Measurements from ENCODE around the gene PAK2. TPM values are rescaled to one million over a fixed set of nuclear protein-coding genes. Genes with fewer than 3 reads are reported as not detected.
A peak's percentile ranks its signal among the peaks of the same experiment; 100 is the strongest.

Gene PAK2
- total and polyA plus RNA-seq, 9 of the 15 experiments (the other 6 are each of a cell fraction or from before 2014, with no cell fraction given): 13.2 to 72.4 (median 35.7) TPM

DNA sequence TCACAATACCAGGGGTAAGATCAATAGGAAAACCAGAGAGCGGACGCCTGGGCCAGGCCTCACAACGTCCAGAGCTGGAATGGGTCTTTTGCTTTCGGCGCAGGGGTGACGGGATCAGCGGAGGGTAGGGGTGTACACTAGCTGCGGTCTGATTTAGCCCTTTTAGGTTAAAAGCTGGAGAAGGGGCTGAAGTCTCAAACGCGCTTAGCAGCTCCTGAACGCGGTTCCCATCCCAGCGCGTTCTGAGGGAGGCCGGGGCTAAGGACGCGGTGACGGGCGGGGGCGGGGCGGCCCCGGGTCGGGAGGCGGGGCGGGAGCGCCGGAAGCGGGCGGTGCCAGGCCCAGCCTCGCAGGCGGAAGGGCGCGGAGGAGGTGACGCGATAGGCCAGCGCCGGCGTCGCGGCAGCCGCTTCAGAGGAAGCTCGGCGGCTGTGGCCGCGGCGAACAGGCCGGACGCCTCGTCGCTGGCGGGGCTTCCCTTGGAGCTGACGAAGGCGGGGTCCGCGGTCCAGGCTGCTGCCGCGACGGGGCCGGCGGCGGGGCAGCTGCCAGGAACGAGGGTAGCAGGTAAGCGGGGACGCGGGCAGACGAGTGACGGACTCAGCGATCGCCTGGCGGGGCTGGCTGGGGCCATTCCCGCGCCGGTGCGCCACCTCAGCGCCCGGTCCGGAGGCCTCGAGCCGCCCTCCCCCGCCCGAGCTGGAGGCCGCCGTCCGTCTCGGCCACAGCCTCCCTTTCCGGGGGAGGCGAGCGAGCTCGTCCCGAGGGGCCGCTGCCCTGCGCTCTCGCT lies 128.0 kb downstream of the PAK2 start, which contains the start of gene SENP5 (continued):
- TF ChIP-seq, protein P1, sequence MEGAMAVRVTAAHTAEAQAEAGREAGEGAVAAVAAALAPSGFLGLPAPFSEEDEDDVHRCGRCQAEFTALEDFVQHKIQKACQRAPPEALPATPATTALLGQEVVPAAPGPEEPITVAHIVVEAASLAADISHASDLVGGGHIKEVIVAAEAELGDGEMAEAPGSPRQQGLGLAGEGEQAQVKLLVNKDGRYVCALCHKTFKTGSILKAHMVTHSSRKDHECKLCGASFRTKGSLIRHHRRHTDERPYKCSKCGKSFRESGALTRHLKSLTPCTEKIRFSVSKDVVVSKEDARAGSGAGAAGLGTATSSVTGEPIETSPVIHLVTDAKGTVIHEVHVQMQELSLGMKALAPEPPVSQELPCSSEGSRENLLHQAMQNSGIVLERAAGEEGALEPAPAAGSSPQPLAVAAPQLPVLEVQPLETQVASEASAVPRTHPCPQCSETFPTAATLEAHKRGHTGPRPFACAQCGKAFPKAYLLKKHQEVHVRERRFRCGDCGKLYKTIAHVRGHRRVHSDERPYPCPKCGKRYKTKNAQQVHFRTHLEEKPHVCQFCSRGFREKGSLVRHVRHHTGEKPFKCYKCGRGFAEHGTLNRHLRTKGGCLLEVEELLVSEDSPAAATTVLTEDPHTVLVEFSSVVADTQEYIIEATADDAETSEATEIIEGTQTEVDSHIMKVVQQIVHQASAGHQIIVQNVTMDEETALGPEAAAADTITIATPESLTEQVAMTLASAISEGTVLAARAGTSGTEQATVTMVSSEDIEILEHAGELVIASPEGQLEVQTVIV (CRISPR knock-in tag; IDR thresholded peaks at IDR 0.05; ENCODE audit: borderline replicate concordance): no peak
- no peak for TF ChIP-seq KLF10 (CRISPR knock-in tag; IDR thresholded peaks at IDR 0.05)
- TF ChIP-seq SMARCA4 (IDR thresholded peaks at IDR 0.05): no peak
- no peak for TF ChIP-seq CHD2 (IDR thresholded peaks at IDR 0.05; ENCODE audit: low read depth, low read length)
- peak; percentile 47; the same call in 1 of the 2 replicates for TF ChIP-seq JUND (IDR thresholded peaks at IDR 0.05; ENCODE audit: borderline replicate concordance, low read depth, low read length)
- TF ChIP-seq JUND (tag; IDR thresholded peaks at IDR 0.05; ENCODE audit: borderline replicate concordance, low read depth, low read length): no peak
- TF ChIP-seq HDAC1 (IDR thresholded peaks at IDR 0.05): peak in 1 of 2 experiments; percentile 83; a peak in 2 of 4 replicates
- TF ChIP-seq, protein P2, sequence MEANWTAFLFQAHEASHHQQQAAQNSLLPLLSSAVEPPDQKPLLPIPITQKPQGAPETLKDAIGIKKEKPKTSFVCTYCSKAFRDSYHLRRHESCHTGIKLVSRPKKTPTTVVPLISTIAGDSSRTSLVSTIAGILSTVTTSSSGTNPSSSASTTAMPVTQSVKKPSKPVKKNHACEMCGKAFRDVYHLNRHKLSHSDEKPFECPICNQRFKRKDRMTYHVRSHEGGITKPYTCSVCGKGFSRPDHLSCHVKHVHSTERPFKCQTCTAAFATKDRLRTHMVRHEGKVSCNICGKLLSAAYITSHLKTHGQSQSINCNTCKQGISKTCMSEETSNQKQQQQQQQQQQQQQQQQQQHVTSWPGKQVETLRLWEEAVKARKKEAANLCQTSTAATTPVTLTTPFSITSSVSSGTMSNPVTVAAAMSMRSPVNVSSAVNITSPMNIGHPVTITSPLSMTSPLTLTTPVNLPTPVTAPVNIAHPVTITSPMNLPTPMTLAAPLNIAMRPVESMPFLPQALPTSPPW (CRISPR knock-in tag; IDR thresholded peaks at IDR 0.05): peak; percentile 82
- no peak for TF ChIP-seq ZNF253 (CRISPR knock-in tag; conservative IDR thresholded peaks at IDR 0.05)
- no peak for TF ChIP-seq KLF6 (CRISPR knock-in tag; IDR thresholded peaks at IDR 0.05; ENCODE audit: borderline replicate concordance)
- TF ChIP-seq BRD9 (IDR thresholded peaks at IDR 0.05; ENCODE audit: low read depth, partially characterized antibody): no peak
- TF ChIP-seq SMARCB1 (IDR thresholded peaks at IDR 0.05; ENCODE audit: insufficient read length, low read depth): no peak
- TF ChIP-seq SMARCA5 (IDR thresholded peaks at IDR 0.05): no peak
- TF ChIP-seq SPI1 (IDR thresholded peaks at IDR 0.05; ENCODE audit: borderline replicate concordance, low read depth, low read length): no peak
- peak; percentile 83 for TF ChIP-seq PHF20 (IDR thresholded peaks at IDR 0.05; ENCODE audit: partially characterized antibody)
- TF ChIP-seq PTRF (tag; IDR thresholded peaks at IDR 0.05): no peak
- 0 out of 2 replicates have a peak, but pooled peaks have one; percentile 16 for TF ChIP-seq FOSL1 (tag; conservative IDR thresholded peaks at IDR 0.05)
- TF ChIP-seq HSF4 (CRISPR knock-in tag; IDR thresholded peaks at IDR 0.05; ENCODE audit: borderline replicate concordance): no peak
- TF ChIP-seq RBM17 (IDR thresholded peaks at IDR 0.05; ENCODE audit: borderline replicate concordance, low read depth, low read length): no peak
- no peak for TF ChIP-seq SRSF9 (IDR thresholded peaks at IDR 0.05; ENCODE audit: borderline replicate concordance, low read depth, low read length)
- TF ChIP-seq JUN (IDR thresholded peaks at IDR 0.05; ENCODE audit: borderline replicate concordance, low read depth, low read length): no peak
- 0 out of 2 replicates have a peak, but pooled peaks have one; percentile 37 for TF ChIP-seq JUN (CRISPR knock-in tag; IDR thresholded peaks at IDR 0.05; ENCODE audit: borderline replicate concordance)
- TF ChIP-seq, protein P3, sequence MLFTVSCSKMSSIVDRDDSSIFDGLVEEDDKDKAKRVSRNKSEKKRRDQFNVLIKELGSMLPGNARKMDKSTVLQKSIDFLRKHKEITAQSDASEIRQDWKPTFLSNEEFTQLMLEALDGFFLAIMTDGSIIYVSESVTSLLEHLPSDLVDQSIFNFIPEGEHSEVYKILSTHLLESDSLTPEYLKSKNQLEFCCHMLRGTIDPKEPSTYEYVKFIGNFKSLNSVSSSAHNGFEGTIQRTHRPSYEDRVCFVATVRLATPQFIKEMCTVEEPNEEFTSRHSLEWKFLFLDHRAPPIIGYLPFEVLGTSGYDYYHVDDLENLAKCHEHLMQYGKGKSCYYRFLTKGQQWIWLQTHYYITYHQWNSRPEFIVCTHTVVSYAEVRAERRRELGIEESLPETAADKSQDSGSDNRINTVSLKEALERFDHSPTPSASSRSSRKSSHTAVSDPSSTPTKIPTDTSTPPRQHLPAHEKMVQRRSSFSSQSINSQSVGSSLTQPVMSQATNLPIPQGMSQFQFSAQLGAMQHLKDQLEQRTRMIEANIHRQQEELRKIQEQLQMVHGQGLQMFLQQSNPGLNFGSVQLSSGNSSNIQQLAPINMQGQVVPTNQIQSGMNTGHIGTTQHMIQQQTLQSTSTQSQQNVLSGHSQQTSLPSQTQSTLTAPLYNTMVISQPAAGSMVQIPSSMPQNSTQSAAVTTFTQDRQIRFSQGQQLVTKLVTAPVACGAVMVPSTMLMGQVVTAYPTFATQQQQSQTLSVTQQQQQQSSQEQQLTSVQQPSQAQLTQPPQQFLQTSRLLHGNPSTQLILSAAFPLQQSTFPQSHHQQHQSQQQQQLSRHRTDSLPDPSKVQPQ (CRISPR knock-in tag; IDR thresholded peaks at IDR 0.05; ENCODE audit: borderline replicate concordance): no peak
